Gastrocnemius medialis (tissue), 4 donors: ENCODE results near the gene SMARCA5. TPM values are rescaled to one million over a fixed set of nuclear protein-coding genes. Genes with fewer than 3 reads are reported as not detected.
A peak's percentile ranks its signal among the peaks of the same experiment; 100 is the strongest.

Source experiments
- ATAC-seq, 2 donors: fragments of 150-250 bp; one replicate each; pipeline ENCODE4 v1.9.1; 2016
- DNase-seq, 2 donors: peaks; one replicate each; pipeline ENCODE4 v3.0.0-alpha.2; 2019
- H3K27ac ChIP-seq, 4 donors: fragments of 200-600 bp; sonication (generic); 1 replicate in 1 of 4; 2 replicates in 3 of 4; pipeline ENCODE4 v1.5.1; 2016 to 2018; ENCODE audit warnings: mild to moderate bottlenecking in 2 of 4, moderate library complexity in 1 of 4
- H3K27me3 ChIP-seq, 3 donors: fragments of 200-600 bp; sonication (generic) in 2 of 3; 1 replicate in 1 of 3; 2 replicates in 2 of 3; pipeline versions ENCODE4 v1.5.1 to v1.6.0; 2016 to 2019; ENCODE audit warnings: mild to moderate bottlenecking in 1 of 3, moderate library complexity in 1 of 3
- H3K36me3 ChIP-seq, 2 donors: fragments of 200-600 bp; sonication (generic) in 1 of 2; one replicate each; pipeline ENCODE4 v1.5.1; 2017 to 2018
- H3K4me1 ChIP-seq, 2 donors: fragments of 200-600 bp; sonication (generic) in 1 of 2; one replicate each; pipeline ENCODE4 v1.5.1; 2016 to 2017; ENCODE audit warnings: mild to moderate bottlenecking in 2 of 2
- H3K4me3 ChIP-seq, 4 donors: fragments of 200-600 bp; sonication (generic) in 3 of 4; 1 replicate in 1 of 4; 2 replicates in 3 of 4; pipeline ENCODE4 v1.5.1; 2016 to 2019; ENCODE audit warnings: mild to moderate bottlenecking in 2 of 4
- H3K9me3 ChIP-seq, 3 donors: fragments of 200-600 bp; sonication (generic) in 2 of 3; 1 replicate in 1 of 3; 2 replicates in 2 of 3; pipeline ENCODE4 v1.5.1; 2016 to 2019
- POLR2A ChIP-seq, 2 donors: fragments of 450-650 bp; IDR thresholded peaks; one replicate each; pipeline ENCODE4 v1.6.1; 2017; ENCODE audit warnings: antibody characterized with exemption in 2 of 2, mild to moderate bottlenecking in 2 of 2, moderate library complexity in 2 of 2
- in situ Hi-C, 4 donors: fragments of 200-750 bp; cut with MboI; loops; one replicate each; pipeline versions ENCODE4 v1.15.0 to v1.8.0; 2017; ENCODE audit warnings: low sequenced_read_pairs in 4 of 4
- intact Hi-C: fragments of 100-400 bp; cut with DNase I; formaldehyde crosslinking; loops from one replicate; pipeline ENCODE4 v1.15.1; 2023; ENCODE audit warnings: low total_unique reads
- total RNA-seq, 4 donors: library from RNA; depleted of rRNA; stranded (reverse); fragments of >200 nt; gene quantifications; one replicate each; pipeline versions ENCODE4 v1.1.0 to v1.2.3, GENCODE V29; 2016
- TF ChIP-seq, protein P1 (sequence below), 5 experiments: fragments of 450-650 bp in 3 of 5; fragments of 200-600 bp in 2 of 5; sonication (generic) in 2 of 5; IDR thresholded peaks in 4 of 5; conservative IDR thresholded peaks in 1 of 5; 1 replicate in 4 of 5; 2 replicates in 1 of 5; pipeline ENCODE4 v1.5.1; 2016 to 2019; ENCODE audit warnings: antibody characterized with exemption in 5 of 5, mild to moderate bottlenecking in 3 of 5, moderate library complexity in 3 of 5

The SMARCA5 gene, protein sequence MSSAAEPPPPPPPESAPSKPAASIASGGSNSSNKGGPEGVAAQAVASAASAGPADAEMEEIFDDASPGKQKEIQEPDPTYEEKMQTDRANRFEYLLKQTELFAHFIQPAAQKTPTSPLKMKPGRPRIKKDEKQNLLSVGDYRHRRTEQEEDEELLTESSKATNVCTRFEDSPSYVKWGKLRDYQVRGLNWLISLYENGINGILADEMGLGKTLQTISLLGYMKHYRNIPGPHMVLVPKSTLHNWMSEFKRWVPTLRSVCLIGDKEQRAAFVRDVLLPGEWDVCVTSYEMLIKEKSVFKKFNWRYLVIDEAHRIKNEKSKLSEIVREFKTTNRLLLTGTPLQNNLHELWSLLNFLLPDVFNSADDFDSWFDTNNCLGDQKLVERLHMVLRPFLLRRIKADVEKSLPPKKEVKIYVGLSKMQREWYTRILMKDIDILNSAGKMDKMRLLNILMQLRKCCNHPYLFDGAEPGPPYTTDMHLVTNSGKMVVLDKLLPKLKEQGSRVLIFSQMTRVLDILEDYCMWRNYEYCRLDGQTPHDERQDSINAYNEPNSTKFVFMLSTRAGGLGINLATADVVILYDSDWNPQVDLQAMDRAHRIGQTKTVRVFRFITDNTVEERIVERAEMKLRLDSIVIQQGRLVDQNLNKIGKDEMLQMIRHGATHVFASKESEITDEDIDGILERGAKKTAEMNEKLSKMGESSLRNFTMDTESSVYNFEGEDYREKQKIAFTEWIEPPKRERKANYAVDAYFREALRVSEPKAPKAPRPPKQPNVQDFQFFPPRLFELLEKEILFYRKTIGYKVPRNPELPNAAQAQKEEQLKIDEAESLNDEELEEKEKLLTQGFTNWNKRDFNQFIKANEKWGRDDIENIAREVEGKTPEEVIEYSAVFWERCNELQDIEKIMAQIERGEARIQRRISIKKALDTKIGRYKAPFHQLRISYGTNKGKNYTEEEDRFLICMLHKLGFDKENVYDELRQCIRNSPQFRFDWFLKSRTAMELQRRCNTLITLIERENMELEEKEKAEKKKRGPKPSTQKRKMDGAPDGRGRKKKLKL
- 10 to 100 TPM; 19.7 to 27.8 (median 26.7) TPM for total RNA-seq

DNA sequence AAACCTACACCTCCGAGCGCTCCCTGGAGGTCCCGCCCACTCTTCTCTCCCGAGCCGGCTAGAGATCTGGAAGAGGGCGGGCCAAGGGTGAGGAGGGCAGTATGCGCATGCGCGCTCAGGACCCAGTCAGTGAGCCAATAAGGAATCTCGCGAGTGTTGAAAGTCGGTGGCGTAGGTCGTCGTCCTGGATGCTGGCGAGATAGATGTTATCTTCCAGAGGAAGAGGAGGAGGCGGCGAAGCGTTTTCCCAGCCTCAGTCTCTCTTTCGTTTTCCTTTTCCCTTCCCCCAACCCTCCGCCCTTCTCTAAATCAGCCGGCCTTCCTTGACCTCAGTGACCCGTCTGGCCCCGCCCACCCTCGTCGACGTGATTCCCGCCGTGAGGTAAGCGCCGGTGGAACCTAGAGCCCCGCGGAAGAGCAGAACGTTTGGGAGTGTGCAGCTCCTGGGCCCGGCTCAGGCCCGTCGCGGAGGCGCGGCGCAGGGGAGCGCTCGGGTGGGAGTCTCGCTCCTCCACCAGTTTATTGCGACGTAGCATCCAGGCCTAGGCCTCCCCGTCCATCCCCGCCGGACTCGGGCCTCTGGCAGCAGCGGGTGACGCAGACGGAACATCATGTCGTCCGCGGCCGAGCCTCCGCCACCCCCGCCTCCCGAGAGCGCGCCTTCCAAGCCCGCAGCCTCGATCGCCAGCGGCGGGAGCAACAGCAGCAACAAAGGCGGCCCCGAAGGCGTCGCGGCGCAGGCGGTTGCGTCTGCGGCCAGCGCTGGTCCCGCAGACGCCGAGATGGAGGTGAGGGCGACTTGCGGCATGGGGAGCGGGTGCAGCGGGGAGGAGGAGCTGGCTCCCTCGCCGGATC lies at the start of gene SMARCA5:
Gene SMARCA5 (plus strand): TSS at position 389 of the 855 bp plus-strand sequence. CDS start 223 bp downstream, at position 612.
- no peaks in the 10 kb centered on the region for H3K27me3 ChIP-seq
- peak within 1 kb of the TSS; percentile 77 to 92 (median 86) for H3K4me3 ChIP-seq
- peaks cover 0 to 8% of the 10 kb centered on the region in 2 donors for H3K36me3 ChIP-seq
- peak within 1 kb of the TSS; percentile 91 to 96 (median 94) for H3K27ac ChIP-seq
- H3K4me1 ChIP-seq = peaks cover 38 to 44% of the 10 kb centered on the region in 2 donors
- no peaks in the 10 kb centered on the region for H3K9me3 ChIP-seq
- DNase-seq = peak; percentile 95 to 97
- in situ Hi-C loops = loop anchor here in 1 of 4 donors (10.0 kb wide), 1 partner anchor 139 kb away; no protein-coding TSS in a partner anchor
- intact Hi-C loops = loop anchor here (1.0 to 10.0 kb wide), 4 partner anchors 111 to 1581 kb away; partner anchors contain the start of genes ABCE1, ANAPC10, GAB1 and USP38
- TF ChIP-seq, protein P1, sequence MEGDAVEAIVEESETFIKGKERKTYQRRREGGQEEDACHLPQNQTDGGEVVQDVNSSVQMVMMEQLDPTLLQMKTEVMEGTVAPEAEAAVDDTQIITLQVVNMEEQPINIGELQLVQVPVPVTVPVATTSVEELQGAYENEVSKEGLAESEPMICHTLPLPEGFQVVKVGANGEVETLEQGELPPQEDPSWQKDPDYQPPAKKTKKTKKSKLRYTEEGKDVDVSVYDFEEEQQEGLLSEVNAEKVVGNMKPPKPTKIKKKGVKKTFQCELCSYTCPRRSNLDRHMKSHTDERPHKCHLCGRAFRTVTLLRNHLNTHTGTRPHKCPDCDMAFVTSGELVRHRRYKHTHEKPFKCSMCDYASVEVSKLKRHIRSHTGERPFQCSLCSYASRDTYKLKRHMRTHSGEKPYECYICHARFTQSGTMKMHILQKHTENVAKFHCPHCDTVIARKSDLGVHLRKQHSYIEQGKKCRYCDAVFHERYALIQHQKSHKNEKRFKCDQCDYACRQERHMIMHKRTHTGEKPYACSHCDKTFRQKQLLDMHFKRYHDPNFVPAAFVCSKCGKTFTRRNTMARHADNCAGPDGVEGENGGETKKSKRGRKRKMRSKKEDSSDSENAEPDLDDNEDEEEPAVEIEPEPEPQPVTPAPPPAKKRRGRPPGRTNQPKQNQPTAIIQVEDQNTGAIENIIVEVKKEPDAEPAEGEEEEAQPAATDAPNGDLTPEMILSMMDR (IDR thresholded peaks at IDR 0.05 in 4 of 5, conservative IDR thresholded peaks at IDR 0.05 in 1 of 5) = no peak
- TF ChIP-seq POLR2A (IDR thresholded peaks at IDR 0.05) = peak; percentile 89 to 95
- ATAC-seq = peak; percentile 92 to 95

DNA sequence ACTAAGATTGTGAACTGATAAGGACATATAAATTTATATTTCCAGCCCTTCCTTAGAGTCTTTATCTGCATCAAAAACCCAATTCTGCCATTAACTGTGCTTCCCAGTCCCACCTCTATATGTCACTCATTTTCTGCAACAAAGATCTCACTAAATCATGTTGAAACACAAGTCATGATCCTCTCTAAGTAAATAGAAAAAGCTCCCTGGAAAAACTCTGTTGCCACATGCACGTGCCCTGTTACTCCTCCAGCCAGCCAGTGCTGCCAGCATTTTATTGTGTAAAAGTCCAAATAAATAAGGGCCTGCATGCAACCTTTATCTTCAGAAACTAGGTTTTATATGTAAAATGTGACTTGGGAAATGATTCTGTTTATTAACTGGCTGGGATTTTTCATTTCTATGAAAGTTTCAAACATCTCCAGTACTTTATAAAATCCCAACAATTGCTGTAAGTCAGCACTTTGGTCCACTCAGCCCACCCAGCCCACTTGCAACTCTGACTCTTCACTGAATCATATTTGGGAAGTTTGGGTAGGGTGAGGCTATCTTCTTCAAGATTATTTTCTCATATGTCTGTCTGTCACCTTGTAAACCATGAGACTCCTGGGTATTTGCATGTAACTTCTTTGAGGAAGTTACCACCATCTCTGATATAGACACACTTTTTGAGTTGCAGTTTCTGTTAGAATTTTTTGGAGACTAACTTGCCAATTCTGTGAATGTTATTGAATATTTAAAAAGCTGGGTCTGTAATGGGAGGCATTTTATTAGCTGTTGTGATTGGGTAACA lies 40.0 kb upstream of the SMARCA5 start:
- peaks cover 0 to 20% of the 10 kb centered on the region in 2 donors for H3K36me3 ChIP-seq
- in situ Hi-C loops (loop anchor here in 1 of 4 donors (10.0 kb wide), 1 partner anchor 269 kb away; no protein-coding TSS in a partner anchor), intact Hi-C loops (no loop called here)
- no peak for DNase-seq
- ATAC-seq = no peak
- H3K4me1 ChIP-seq = no peaks in the 10 kb centered on the region
- no peak overlapping the region for H3K4me3 ChIP-seq
- H3K27me3 ChIP-seq = no peaks in the 10 kb centered on the region
- H3K9me3 ChIP-seq = no peaks in the 10 kb centered on the region
- H3K27ac ChIP-seq = no peak overlapping the region
- TF ChIP-seq, protein P1 (IDR thresholded peaks at IDR 0.05 in 4 of 5, conservative IDR thresholded peaks at IDR 0.05 in 1 of 5) = no peak
- no peak for TF ChIP-seq POLR2A (IDR thresholded peaks at IDR 0.05)

DNA sequence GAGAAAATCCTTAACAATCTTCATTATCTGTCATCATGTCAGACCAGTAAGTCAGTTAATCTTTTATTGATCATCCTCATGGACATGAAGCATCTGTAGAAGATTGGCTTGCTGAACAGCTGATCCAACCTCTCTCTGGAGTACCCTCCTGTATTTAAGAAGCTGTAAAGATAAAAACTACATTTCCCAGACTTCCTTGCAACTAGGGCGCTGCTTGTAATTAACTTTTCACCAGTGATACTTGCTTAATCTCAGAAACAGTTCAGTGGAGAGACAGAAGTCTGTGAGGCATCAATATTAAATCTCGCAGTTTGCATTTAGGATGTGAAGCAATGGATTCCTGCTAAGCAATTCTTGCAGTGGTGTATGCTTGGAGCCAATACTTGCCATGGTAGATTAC lies 36.0 kb upstream of the SMARCA5 start:
- in situ Hi-C loops (loop anchor here in 2 of 4 donors (10.0 to 25.0 kb wide), 4 partner anchors 140 to 490 kb away; partner anchors contain the start of gene GAB1 (in 1 of the 2)), intact Hi-C loops (no loop called here)
- Histone ChIP-seq H3K4me3 (no peak overlapping the region), H3K27me3 (no peaks in the 10 kb centered on the region), H3K4me1 (no peaks in the 10 kb centered on the region), H3K36me3 (no peaks in the 10 kb centered on the region), H3K27ac (no peak overlapping the region), H3K9me3 (no peaks in the 10 kb centered on the region)
- TF ChIP-seq, protein P1 (IDR thresholded peaks at IDR 0.05 in 4 of 5, conservative IDR thresholded peaks at IDR 0.05 in 1 of 5) = no peak
- no peak for TF ChIP-seq POLR2A (IDR thresholded peaks at IDR 0.05)
- DNase-seq (no peak), ATAC-seq (no peak)
